ENCODE data around the gene USP20.
"Not testable (repeated sequence)": the region's sequence is repeated elsewhere in the genome, so short reads cannot be mapped to it uniquely, and the experiment has no call there.

The USP20 gene

GRCh38 chr9:129890718-129891299, 55.6 kb downstream of the USP20 start:
- not testable (repeated sequence) for DNase-seq

GRCh38 chr9:129891569-129891968, 56.3 kb downstream of the USP20 start:
- DNase-seq, result no peak

GRCh38 chr9:129894120-129894823, 59.0 kb downstream of the USP20 start:
- DNase-seq, result no peak

- no peak for DNase-seq
These were observed 60.4 kb downstream of the USP20 start for GRCh38 chr9:129895376-129896268.

GRCh38 chr9:129897263-129897662, 62.0 kb downstream of the USP20 start:
- no peak for DNase-seq

- peak; percentile 78 for DNase-seq
These were observed 62.9 kb downstream of the USP20 start for GRCh38 chr9:129898185-129898584.

- no peak for DNase-seq
These were observed 64.4 kb downstream of the USP20 start for GRCh38 chr9:129899620-129900019.

- DNase-seq, result peak; percentile 78
These were observed 65.2 kb downstream of the USP20 start for GRCh38 chr9:129900263-129901027.

GRCh38 chr9:129901993-129902739, 66.9 kb downstream of the USP20 start:
- no peak for DNase-seq

- no peak for DNase-seq
These were observed 67.5 kb downstream of the USP20 start for GRCh38 chr9:129902740-129903134.

- no peak for DNase-seq
These were observed 69.5 kb downstream of the USP20 start for GRCh38 chr9:129904734-129905133.

GRCh38 chr9:129906298-129906697, 71.0 kb downstream of the USP20 start:
- DNase-seq, result peak; percentile 62

- no peak for DNase-seq
These were observed 71.9 kb downstream of the USP20 start for GRCh38 chr9:129907201-129907600.

- DNase-seq, result no peak
These were observed 73.6 kb downstream of the USP20 start for GRCh38 chr9:129908906-129909305.

- DNase-seq, result no peak
These were observed 74.6 kb downstream of the USP20 start for GRCh38 chr9:129909851-129910250.

GRCh38 chr9:129910628-129911567, 75.6 kb downstream of the USP20 start:
- peak; percentile 78 for DNase-seq

GRCh38 chr9:129914051-129914450, 78.8 kb downstream of the USP20 start:
- DNase-seq, result no peak

GRCh38 chr9:129916707-129917106, 81.4 kb downstream of the USP20 start:
- no peak for DNase-seq

GRCh38 chr9:129918296-129918950, 83.2 kb downstream of the USP20 start:
- DNase-seq, result no peak

GRCh38 chr9:129919277-129919676, 84.0 kb downstream of the USP20 start:
- DNase-seq, result peak; percentile 50

Data from inflammatory macrophage treated with lipopolysaccharide for 4 hours (primary cell).